ENCODE results near the gene HAUS2.
"Not testable (repeated sequence)": the region's sequence is repeated elsewhere in the genome, so short reads cannot be mapped to it uniquely, and the experiment has no call there.

Gene HAUS2
- total RNA-seq, result 19.5 to 26.4 (median 24.3) reads per million in 4 donors

DNA sequence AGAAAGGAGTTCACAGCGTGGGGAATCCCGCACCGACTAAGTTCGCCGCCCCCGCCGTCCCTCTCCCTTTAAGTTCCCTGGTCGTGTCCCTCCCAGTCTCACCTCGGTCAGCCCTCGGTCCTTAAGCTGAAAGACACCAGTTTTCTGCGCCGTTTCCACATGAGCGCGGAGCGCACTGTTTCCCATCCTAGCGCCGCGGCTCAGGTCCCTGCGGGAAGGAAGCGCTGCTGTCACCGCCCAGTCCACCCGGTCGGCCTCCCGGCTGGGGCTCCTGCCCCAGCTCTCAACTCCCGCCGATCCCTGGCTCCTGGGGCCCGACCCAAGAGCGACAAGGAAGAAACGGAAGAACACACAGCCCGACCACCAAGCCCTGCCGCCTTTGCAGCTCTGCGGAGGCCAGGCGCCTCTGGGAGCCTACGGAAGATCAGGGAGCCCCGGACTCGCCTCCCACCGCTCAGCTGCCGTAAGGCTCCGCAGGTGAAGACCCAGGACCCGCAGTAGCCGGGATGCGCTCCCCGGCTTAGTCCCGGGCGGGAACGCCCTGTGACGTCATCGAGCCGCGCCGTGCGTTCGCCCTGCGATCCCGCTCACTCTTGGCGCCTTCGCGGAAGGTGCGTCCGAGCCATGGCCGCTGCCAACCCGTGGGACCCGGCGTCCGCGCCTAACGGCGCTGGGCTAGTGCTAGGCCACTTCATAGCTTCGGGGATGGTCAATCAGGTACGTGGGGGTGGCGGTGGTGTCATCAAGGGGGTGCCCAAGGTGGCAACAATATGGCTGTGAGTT lies at the start of gene HAUS2, which contains the start of gene LRRC57:
Gene HAUS2 (plus strand): TSS at position 590 of the 783 bp plus-strand sequence. CDS start 35 bp downstream, at position 625.
Gene LRRC57 (minus strand): TSS at position 545 of the 783 bp plus-strand sequence. CDS start 359 bp downstream, at position 186.
- DNase-seq, result peak; percentile 70 to 87 (median 82)

- DNase-seq, result no peak
These were observed 48.6 kb upstream of the HAUS2 start for GRCh38 chr15:42499858-42500609.

GRCh38 chr15:42502477-42502876 lies 46.2 kb upstream of the HAUS2 start:
- no peak for DNase-seq

- no peak for DNase-seq
These were observed 44.8 kb upstream of the HAUS2 start for GRCh38 chr15:42503825-42504224.

GRCh38 chr15:42504631-42505030 lies 44.0 kb upstream of the HAUS2 start:
- DNase-seq, result no peak

- DNase-seq, result no peak
These were observed 41.1 kb upstream of the HAUS2 start for GRCh38 chr15:42507514-42507913.

- DNase-seq, result no peak
These were observed 40.4 kb upstream of the HAUS2 start for GRCh38 chr15:42508263-42508690.

GRCh38 chr15:42510258-42511006 lies 38.2 kb upstream of the HAUS2 start:
- DNase-seq, result no peak

- DNase-seq, result no peak
These were observed 37.6 kb upstream of the HAUS2 start for GRCh38 chr15:42511007-42511391.

GRCh38 chr15:42523331-42523730 lies 25.3 kb upstream of the HAUS2 start:
- DNase-seq, result no peak

GRCh38 chr15:42528970-42529369 lies 19.7 kb upstream of the HAUS2 start:
- no peak for DNase-seq

DNA sequence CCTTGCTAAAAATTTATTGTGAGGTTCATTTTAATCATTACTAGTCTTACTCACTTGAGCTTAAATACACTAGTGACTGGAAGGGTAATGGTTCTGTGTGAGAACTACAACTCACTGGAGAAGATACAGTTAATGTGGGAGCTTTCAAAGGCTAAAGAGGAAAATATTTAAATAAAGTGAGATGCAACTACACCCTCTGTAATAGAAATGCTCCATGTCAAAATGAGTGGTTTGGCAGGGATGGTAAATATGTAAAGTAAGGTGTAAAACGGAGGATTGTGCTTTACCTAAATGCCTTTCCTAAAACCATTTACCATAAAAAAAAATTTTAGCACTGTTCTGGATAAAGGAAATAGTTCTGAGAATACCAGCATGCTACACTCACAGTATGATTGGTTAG lies 15.4 kb upstream of the HAUS2 start:
- no peak for DNase-seq

DNA sequence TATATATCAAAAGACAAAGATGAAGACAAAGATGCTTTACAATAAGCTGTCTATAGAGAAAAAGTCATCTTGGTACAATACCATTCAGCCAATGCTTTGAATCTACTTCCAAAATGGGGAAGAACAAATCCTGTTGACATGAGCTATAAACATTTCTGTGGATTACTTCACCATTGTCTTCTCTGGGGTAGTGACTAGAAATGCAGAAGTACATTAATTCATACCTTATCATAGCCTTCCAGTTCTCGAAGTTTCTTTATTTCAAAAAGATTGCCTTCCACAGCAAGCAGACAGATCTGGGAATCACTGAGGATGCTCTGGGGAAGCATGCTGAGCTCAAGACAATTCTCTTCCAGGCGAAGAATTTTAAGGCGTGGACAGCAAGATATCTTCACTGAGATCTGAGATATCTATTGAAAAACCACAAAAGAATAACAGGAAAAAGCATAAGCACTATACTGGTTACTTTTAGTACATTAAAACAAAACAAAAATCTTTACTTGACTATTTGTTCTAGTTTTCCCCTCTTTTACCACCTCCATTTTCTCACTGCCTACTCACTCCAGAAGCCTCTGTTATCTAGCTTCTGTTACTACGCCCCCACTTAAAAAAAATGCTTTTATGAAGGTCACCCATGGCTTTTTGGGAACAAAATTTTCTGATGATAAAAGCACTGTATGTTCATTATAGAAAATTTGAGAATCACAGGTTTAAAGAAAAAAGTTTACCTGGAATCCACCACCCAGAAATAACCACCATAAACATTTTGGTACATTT lies 3.6 kb upstream of the HAUS2 start:
- DNase-seq, result no peak

- peak in 1 of 5 donors; percentile 3 for DNase-seq
These were observed 755 bp upstream of the HAUS2 start for GRCh38 chr15:42547918-42548248.

GRCh38 chr15:42549032-42549491 lies 424 bp downstream of the HAUS2 start:
- peak in 1 of 5 donors; percentile 7 for DNase-seq

DNA sequence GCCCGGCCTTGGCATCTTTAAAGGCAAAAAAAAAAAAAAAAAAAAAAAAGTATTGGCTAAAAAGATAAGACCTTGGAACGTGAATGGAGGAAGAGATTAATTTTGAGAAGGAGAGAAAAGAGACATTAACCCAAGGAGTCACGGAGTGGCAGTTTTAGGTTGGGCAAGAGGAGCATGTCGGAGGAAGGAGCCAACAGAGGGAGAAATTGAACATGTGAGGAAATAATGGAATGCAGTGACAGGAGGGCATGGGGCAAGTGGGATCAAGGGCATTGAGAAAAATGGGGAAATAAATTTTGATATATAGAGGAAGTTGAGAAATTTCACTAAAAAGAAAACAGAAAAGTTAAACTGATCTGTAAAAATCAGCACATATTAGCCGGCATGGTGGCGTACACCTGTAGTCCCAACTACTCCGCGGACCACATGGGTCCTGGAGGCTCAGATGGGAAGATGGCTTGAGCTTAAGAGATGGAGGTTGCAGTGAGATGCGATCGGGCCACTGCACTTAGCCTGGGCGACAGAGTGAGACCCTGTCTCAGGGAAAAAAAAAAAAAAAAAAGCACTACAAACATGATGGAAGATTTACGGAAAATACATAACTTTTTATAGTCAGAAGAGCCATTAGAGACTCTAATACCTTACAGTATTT lies 1.2 kb downstream of the HAUS2 start:
- DNase-seq, result no peak

- DNase-seq, result no peak
These were observed 4.9 kb downstream of the HAUS2 start for GRCh38 chr15:42553554-42553953.

GRCh38 chr15:42556550-42557207 lies 8.0 kb downstream of the HAUS2 start:
- DNase-seq, result not testable (repeated sequence)

DNA sequence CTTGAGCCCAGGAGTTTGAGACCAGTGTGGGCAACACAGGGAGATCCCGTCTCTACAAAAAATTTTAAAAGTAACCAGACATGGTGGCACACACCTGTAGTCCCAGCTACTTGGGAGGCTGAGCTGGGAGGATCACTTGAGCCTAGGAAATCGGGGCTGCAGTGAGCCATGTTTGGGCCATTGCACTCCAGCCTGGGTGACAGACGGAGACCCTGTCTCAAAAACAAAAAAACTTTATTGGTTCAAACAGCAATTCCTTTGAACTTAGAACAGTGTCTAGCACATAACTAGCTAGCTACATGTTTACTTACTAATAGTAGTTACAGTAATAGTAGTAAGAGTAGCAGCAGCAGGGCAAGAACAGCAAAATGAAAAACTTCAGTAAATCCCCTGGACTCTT lies 10.1 kb downstream of the HAUS2 start:
- no peak for DNase-seq

- peak; percentile 86 to 96 (median 90) for DNase-seq
These were observed 26.8 kb downstream of the HAUS2 start, which contains the start of gene STARD9 for GRCh38 chr15:42575188-42576039. TSS of gene STARD9 (plus strand) at chr15:42575606. CDS start at chr15:42575716, 110 bp downstream.

Measured in T-helper 1 cell (primary cell).